ENCODE measurements around the gene PFKM.

DNA sequence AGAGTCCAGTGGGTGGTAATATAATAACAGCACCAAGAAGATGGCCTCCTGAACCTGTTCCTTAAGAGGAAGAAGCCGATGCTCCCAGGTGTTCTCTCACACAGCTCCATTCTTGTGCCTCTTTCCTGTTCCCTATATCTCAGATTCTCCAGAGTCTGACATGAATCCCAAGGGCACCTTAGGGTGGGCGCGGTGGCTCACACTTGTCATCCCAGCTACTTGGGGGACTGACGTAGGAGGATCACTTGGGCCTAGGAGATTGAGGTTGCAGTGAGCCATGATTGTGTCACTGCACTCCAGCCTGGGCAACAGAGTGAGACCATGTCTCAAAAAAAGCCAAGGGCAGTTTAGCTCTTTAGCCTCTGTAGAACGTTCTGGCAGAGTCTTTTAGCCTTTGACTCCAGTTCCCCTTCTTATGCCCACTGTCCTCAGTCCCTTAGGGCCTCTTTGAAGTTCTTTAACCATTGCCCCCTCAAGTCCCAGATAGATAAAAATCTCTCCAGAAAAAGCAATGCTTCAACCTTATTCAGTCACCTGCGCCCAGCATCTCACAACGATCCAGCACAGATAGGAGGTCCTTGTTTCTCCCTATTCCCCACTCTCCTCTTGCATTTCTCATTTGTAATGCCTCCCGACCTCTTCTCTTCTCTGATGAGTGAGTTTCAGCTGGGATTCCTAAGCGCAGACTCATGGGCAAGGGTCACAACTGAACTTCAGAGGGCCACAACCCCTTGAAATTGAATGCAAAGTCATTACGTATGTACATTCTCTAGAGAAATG, 68.9 kb downstream of the PFKM start:
- TF ChIP-seq, protein P1, sequence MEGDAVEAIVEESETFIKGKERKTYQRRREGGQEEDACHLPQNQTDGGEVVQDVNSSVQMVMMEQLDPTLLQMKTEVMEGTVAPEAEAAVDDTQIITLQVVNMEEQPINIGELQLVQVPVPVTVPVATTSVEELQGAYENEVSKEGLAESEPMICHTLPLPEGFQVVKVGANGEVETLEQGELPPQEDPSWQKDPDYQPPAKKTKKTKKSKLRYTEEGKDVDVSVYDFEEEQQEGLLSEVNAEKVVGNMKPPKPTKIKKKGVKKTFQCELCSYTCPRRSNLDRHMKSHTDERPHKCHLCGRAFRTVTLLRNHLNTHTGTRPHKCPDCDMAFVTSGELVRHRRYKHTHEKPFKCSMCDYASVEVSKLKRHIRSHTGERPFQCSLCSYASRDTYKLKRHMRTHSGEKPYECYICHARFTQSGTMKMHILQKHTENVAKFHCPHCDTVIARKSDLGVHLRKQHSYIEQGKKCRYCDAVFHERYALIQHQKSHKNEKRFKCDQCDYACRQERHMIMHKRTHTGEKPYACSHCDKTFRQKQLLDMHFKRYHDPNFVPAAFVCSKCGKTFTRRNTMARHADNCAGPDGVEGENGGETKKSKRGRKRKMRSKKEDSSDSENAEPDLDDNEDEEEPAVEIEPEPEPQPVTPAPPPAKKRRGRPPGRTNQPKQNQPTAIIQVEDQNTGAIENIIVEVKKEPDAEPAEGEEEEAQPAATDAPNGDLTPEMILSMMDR (IDR thresholded peaks at IDR 0.05): no peak
- no peak for TF ChIP-seq POLR2AphosphoS5 (IDR thresholded peaks at IDR 0.05)
- TF ChIP-seq POLR2A (IDR thresholded peaks at IDR 0.05; ENCODE audit: low read depth): no peak
- no peak for TF ChIP-seq EP300 (IDR thresholded peaks at IDR 0.05)
